T47D (cell line): ENCODE results near the gene SLC26A5.
"Not testable (repeated sequence)": the region's sequence is repeated elsewhere in the genome, so short reads cannot be mapped to it uniquely, and the experiment has no call there.

Source experiments
- DNase-seq, 2 experiments: peaks; one replicate each; pipeline versions ENCODE4 v3.0.0 to v3.0.0-alpha.2; 2011 to 2012; ENCODE audit warnings: low read depth in 1 of 2, low spot score in 1 of 2
- JUND ChIP-seq: IDR thresholded peaks from 2 replicates; pipeline ENCODE4 v1.6.1; 2012; ENCODE audit warnings: low read depth
- in situ Hi-C: cut with HindIII; loops from 2 replicates; pipeline ENCODE4 v1.10.0; 2016; ENCODE audit warnings: low sequenced_read_pairs, low pct_unique_long_range_greater_than_20kb

The SLC26A5 gene

DNA sequence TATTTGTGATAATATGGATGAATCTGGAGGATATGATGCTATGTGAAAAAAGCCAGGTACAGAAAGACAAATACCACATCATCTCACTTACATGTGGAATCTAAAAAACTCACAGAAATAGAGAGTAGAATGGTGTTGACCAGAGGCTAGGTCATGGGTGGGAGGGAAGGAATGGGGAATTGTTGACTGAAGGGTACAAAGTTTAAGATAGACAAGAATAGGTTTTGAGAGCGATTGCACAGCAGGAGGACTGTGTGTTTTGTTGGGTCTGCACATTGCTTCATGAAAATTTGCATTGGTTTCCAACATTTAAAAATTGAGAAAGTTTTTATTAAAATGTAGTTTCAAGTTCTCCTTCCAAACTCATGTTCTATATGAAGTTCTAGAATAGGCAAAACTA, 8.4 kb downstream of the SLC26A5 start:
- in situ Hi-C loops, result no loop called here
- TF ChIP-seq JUND, result no peak

DNA sequence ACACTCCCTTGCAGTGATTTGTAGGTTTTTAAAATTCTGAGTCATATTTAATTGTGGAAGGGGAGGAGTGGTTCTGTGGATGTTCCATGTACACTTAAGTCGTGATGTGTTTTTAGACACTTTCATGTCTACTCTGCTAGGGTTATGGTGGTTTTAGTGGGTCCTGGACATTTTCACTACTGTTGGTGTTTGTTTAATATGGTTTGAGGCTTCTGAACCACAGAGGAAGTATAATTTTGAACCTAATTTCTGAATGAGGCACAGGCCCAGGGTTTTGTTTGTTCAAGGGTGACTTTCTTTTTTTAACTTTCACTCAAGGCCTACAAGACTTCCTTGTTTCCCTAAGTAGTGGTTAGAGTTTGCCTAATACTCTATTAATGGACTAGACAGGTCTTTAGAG, 13.3 kb downstream of the SLC26A5 start:
- in situ Hi-C loops, result no loop called here
- no peak for DNase-seq
- TF ChIP-seq JUND, result no peak

More for the DNA sequence above, 8.4 kb downstream of the SLC26A5 start:
- DNase-seq, result no peak

DNA sequence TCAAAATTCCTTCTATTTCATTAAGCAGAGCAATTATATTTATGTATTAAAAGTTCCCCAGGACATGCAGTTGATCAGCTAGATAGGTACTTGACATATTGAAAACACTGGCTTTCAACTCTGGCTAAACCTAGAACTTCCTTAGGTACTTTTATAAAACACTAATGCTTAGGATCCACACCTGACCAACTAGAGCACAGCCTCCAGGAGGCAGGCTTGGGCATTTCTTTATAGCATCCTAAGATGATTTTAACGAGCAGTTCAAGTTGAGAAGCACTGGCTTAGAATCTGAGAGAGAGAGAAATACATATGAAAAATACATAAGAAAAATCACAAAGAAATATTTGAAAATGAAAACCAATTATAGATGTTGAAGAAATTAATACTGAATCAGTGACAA, 20.8 kb downstream of the SLC26A5 start:
- DNase-seq, result no peak
- in situ Hi-C loops, result no loop called here
- TF ChIP-seq JUND, result no peak

DNA sequence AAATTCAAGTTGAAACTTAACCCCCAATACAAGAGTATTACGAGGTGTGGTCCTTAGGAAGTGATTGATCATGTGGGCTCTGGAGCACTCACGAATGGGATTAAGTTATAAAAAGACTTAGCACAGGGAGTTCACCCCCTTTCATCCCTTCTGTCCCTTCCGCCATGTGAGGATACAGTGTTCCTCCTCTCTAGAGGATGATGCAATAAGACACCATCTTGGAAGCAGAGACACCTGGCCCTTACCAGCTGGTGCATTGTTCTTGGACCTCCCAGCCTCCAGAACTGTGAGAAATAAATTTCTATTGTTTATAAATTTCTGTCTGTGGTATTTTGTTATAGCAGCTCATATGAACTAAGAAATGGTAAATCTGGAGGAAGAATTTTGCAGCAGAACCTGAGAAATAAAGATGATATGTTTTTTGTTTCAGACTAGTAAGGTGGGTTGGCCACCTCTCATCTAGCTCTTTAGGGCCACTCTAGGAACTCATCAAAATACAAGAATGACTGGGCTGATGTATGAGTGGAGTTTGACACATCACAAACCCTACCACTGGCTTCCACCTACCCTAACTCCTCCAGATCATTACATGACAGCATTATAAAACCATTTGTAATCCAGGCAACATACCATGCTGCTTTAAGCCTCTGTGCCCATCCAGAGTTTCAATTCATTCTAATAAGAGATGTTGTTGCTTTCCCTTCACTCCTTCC, 22.4 kb downstream of the SLC26A5 start:
- DNase-seq, result no peak
- in situ Hi-C loops, result no loop called here
- no peak for TF ChIP-seq JUND

DNA sequence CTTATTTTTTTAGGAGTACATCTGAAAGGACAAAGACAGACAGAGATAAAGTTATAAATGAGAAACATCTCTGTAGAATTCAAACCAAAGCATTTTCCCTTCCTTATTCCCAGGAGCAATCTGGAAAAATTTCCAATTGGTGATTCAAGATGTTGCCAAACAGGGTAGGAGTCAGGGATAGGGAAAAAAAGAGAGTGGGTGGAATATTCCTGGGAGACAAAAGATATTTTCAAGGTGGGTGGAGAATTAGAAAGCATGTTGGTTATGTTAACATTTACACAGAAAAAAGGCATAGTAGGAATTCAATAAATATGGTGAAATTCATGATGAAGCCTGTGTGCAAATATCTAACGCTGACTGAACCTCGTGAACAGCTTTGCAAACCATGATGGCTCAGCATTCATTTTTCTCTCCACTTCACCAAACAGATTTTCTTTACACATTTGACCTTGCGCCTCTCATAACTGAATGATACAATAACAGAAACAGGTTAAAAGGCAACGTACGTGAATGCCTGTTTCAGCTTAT, 25.1 kb downstream of the SLC26A5 start:
- DNase-seq, result no peak
- no peak for TF ChIP-seq JUND
- in situ Hi-C loops, result no loop called here

DNA sequence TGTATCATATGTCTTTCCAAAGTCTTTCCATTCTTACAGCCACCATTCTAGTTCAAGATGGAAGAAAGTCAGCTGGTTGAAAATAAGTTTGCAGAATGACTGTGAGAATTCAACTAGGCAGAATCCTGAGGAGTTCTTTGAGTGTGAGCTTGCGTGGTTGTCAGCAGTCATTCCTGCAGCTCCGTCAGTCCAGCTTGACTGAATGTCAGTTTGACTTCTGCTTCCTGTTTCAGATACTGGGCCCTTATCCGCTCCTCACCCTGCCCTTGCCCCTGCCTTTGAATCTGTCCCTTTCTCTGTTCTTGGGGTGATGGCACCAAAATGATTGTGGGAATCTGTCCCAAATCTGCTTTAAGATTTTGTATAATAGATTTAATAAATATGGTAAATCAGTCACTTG, 27.8 kb downstream of the SLC26A5 start:
- no peak for DNase-seq
- no peak for TF ChIP-seq JUND
- in situ Hi-C loops, result no loop called here

DNA sequence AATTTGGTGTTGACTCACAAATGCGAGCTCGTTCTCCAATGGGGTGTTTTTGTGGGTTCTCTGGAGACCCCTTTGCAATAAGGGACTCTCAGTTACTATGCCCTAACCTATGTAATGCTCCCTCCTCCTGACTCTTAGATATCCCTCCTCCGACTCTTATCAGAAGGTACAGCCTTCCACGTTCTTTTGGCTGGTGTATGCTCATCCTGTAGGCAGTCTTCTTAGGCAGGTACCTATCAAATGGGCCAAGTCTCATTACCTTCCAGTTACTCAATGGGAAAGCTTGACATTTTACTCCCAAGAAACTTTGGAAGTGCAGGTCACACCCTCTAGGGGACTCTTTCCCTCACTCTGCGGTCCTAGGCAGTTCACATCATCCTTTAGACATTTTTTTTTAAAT, 32.6 kb downstream of the SLC26A5 start:
- in situ Hi-C loops, result no loop called here
- no peak for DNase-seq
- TF ChIP-seq JUND, result no peak

DNA sequence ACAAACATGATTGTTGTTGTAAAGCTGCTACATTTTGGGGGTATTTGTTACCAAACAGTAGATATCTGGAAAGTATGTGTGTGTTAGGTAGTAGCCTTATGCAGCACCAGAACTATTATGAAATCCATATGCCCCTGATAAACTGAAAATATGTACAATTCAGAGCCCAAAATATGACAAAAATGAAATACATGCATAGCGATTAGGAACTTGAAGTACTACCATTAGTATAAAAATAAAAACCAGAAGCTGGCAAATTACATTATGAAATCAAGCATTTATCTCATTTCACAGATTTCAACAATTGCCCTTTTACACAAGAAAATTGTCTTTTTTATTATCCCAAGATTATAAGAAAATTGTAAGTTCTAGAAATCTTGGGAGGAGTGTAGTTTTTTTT, 33.9 kb downstream of the SLC26A5 start:
- TF ChIP-seq JUND, result no peak
- in situ Hi-C loops, result no loop called here
- no peak for DNase-seq

DNA sequence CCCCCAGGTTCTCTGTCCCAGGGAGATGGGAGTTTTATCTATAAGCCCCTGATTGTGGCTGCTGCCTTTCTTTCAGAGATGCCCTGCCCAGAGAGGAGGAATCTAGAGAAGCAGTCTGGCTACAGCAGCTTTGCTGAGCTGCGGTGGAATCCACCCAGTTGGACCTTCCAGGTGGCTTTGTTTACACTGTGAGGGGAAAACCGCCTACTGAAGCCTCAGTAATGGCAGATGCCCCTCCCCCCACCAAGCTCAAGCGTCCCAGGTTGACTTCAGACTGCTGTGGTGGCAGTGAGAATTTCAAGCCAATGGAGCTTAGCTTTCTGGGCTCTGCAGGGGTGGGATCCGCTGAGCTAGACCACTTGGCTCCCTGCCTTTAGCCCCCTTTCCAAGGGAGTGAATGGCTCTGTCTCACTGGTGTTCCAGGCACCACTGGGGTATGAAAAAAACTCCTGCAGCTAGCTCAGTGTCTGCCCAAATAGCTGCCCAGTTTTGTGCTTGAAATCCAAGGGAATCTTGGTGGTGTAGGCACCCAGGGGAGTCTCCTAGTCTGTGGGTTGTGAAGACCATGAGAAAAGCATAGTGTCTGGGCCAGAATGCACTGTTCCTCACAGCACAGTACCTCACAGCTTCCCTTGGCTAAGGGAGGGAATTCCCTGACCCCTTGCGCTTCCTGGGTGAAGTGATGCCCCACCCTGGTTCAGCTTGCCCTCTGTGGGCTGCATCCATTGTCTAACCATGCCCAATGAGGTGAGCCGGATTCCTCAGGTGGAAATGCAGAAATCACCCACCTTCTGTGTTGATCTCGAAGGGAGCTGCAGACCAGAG, 40.0 kb downstream of the SLC26A5 start:
- in situ Hi-C loops, DNase-seq: not testable (repeated sequence)

DNA sequence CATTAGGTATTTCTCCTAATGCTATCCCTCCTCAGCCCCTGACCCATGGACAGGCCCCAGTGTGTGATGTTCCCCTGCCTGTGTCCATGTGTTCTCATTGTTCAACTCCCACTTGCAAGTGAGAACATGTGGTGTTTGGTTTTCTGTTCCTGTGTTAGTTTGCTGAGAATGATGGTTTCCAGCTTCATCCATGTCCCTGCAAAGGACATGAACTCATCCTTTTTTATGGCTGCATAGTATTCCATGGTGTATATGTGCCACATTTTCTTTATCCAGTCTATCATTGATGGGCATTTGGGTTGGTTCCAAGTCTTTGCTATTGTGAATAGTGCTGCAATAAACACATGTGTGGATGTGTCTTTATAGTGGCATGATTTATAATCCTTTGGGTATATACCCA, 46.3 kb downstream of the SLC26A5 start:
- in situ Hi-C loops, DNase-seq: not testable (repeated sequence)

DNA sequence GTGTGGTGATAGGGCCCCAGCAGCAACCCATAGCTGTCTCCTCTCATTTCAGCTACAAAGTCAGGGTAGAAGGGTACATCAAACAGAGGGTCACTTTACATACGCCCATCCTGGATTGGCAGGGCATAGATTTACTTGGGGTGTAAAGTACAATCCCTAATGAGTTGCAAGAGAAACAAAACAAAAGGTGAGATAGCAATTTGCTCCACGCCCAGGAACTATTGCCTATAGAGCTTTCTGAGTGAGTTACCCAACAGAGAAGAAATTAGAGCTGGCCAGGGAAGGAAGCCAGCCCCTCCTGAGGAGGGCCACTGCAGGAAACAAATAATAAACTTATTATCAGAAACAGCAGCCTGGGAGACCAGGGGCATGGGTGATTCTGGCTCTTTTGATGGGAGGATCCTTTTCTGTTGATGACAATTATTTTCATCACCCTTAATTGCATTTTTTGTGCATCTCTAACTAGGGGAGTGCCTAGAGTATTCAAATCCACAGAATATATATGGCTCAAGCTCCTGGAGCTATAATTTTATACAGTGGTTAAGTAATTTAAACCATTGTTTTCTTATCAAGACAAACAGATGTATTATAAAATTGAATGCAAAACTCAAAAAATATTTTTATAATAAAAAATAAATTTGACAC, 47.4 kb downstream of the SLC26A5 start:
- no peak for TF ChIP-seq JUND
- DNase-seq, result no peak

DNA sequence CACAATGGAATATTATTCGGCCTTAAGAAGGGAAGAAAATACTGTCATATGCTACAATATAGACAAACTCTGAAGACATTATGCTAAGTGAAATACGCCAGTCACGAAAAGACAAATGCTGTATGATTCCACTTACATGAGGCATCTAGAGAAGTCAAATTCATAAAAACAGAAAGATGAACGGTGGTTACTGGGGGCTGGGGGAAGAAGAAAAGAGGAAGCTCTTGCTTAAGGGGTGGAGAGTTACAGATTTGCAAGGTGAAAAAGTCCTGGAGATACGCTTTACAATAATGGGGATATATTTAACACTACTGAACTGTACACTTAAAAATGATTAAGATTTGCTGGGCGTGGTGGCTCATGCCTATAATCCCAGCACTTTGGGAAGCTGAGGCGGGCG, 49.5 kb downstream of the SLC26A5 start:
- no peak for TF ChIP-seq JUND
- in situ Hi-C loops, result no loop called here
- DNase-seq, result no peak

More for the DNA sequence above, 47.4 kb downstream of the SLC26A5 start:
- in situ Hi-C loops, result no loop called here

DNA sequence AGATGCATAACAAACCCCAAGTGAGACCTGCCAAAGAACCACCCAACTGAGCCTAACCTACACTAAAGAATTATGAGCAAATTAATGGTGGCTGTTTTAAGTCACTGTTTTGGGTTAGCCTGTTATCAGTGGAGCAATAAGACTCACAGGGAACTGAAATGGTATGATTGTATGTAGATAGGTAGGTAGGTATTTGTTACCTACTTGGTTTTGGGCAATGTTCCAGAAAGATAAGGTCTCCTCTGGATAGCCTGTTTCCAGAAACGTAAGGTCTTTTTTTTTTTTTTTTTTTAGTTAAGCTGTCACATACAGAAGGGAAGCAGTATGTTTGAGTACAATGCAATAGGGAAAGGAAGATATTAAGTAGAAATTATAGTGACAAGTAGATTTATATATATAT, 50.9 kb downstream of the SLC26A5 start:
- no peak for DNase-seq
- TF ChIP-seq JUND, result no peak
- in situ Hi-C loops, result no loop called here
